ENCODE measurements around the gene KRTAP4-16. TPM values are rescaled to one million over a fixed set of nuclear protein-coding genes. Genes with fewer than 3 reads are reported as not detected.

The KRTAP4-16 gene
- total and polyA plus RNA-seq, 2 donors (not counting 3 experiments of a cell fraction or from before 2014, with no cell fraction given) = not detected

DNA sequence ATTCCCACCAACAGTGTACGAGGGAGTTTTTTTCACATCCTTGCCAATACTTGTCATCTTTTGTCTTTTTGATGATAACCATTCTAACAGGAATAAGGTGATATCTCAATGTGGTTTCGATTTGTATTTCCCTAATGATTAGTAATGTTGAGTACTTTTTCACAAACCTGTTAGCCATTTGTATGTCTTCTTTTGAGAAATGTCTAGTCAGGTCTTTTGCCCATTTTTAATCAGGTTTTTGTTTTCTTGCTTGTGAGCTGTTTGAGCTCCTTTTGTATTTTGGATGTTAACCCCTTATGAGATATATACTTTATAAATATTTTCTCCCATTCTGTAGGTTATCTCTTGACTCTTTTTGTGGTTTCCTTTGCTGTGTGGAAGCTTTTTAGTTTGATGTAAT lies 49.5 kb upstream of the KRTAP4-16 start:
- ChIA-PET POLR2A (no interaction called here), CTCF (no interaction called here)
- Histone ChIP-seq H3K9me3 (replicated peaks; ENCODE audit: control insufficient read depth, insufficient read depth, low read length) (no peaks in the 10 kb centered on the region), H3K9ac (replicated peaks; ENCODE audit: extremely low read depth, insufficient read depth, low read length) (no peak overlapping the region), H3K36me3 (ENCODE audit: control insufficient read depth in 2 of 2, extremely low read depth in 1 of 2, insufficient read depth in 2 of 2, low read length in 2 of 2) (no peaks in the 10 kb centered on the region), H3K27ac (ENCODE audit: insufficient read depth, low read depth, low read length) (no peak overlapping the region), H3K79me2 (ENCODE audit: control insufficient read depth, insufficient read depth, low read length) (no peaks in the 10 kb centered on the region), H4K20me1 (replicated peaks; ENCODE audit: control insufficient read depth, extremely low read depth, insufficient read depth, low read length) (no peaks in the 10 kb centered on the region), H3K4me3 (replicated peaks in 1 of 3; ENCODE audit: insufficient read depth in 1 of 3, low read depth in 1 of 3, low read length in 3 of 3) (no peak overlapping the region), H3K9me1 (replicated peaks; ENCODE audit: control insufficient read depth, extremely low read depth, insufficient read depth, low read length) (no peaks in the 10 kb centered on the region), H3K27me3 (ENCODE audit: control insufficient read depth in 2 of 2, insufficient read depth in 2 of 2, low read length in 2 of 2) (no peaks in the 10 kb centered on the region), H2AFZ (ENCODE audit: low read depth, low read length) (no peak overlapping the region), H3K4me1 (ENCODE audit: control insufficient read depth, extremely low read depth, insufficient read depth, low read length) (no peaks in the 10 kb centered on the region), H3K4me2 (ENCODE audit: insufficient read depth, low read length) (no peak overlapping the region)
- intact Hi-C loops (cut with micrococcal nuclease) = no loop called here
- BruUV-seq (replicated peaks) = no TSS peak
- dilution Hi-C loops (cut with MboI; ENCODE audit: extremely low pct_ligation_motif_present, low sequenced_read_pairs) = no loop called here
- FAIRE-seq (no peak), DNase-seq (ENCODE audit: low read depth, low spot score) (no peak)
- TF ChIP-seq JUN (IDR thresholded peaks at IDR 0.05; ENCODE audit: borderline replicate concordance, insufficient read depth, insufficient read length, low read depth) = no peak
- no peak for TF ChIP-seq POLR2AphosphoS5 (IDR thresholded peaks at IDR 0.05; ENCODE audit: insufficient read depth, low read depth, low read length)
- TF ChIP-seq FOS (IDR thresholded peaks at IDR 0.05; ENCODE audit: borderline replicate concordance, insufficient read depth, low read length) = no peak
- TF ChIP-seq, protein P1, sequence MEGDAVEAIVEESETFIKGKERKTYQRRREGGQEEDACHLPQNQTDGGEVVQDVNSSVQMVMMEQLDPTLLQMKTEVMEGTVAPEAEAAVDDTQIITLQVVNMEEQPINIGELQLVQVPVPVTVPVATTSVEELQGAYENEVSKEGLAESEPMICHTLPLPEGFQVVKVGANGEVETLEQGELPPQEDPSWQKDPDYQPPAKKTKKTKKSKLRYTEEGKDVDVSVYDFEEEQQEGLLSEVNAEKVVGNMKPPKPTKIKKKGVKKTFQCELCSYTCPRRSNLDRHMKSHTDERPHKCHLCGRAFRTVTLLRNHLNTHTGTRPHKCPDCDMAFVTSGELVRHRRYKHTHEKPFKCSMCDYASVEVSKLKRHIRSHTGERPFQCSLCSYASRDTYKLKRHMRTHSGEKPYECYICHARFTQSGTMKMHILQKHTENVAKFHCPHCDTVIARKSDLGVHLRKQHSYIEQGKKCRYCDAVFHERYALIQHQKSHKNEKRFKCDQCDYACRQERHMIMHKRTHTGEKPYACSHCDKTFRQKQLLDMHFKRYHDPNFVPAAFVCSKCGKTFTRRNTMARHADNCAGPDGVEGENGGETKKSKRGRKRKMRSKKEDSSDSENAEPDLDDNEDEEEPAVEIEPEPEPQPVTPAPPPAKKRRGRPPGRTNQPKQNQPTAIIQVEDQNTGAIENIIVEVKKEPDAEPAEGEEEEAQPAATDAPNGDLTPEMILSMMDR (IDR thresholded peaks at IDR 0.05; ENCODE audit: extremely low read depth in 1 of 2, insufficient read depth in 1 of 2, low read depth in 1 of 2, low read length in 2 of 2) = no peak
- TF ChIP-seq EZH2 (IDR thresholded peaks at IDR 0.05; ENCODE audit: borderline replicate concordance, low read depth, low read length, severe bottlenecking) = no peak
- TF ChIP-seq, protein P2, sequence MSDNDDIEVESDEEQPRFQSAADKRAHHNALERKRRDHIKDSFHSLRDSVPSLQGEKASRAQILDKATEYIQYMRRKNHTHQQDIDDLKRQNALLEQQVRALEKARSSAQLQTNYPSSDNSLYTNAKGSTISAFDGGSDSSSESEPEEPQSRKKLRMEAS (IDR thresholded peaks at IDR 0.05; ENCODE audit: insufficient read depth, insufficient read length) = no peak
- TF ChIP-seq MYC (IDR thresholded peaks at IDR 0.05; ENCODE audit: low read depth, low read length) = no peak
- no peak for TF ChIP-seq GATA2 (IDR thresholded peaks at IDR 0.05; ENCODE audit: insufficient read depth, insufficient read length, low read depth, low read length)
- no peak for TF ChIP-seq POLR2A (IDR thresholded peaks at IDR 0.05; ENCODE audit: low read depth, low read length)
